Natural killer cell (primary cell): ENCODE measurements around the gene KRTAP2-4. TPM values are rescaled to one million over a fixed set of nuclear protein-coding genes. Genes with fewer than 3 reads are reported as not detected.

ENCODE experiments used
- ATAC-seq, 3 donors: fragments of 150-1000 bp in 2 of 3; fragments of 200-7000 bp in 1 of 3; cut with Tn5 transposase; 1 replicate in 1 of 3; 2 replicates in 2 of 3; pipeline ENCODE4 v1.10.0; 2021; ENCODE audit warnings: mild to moderate bottlenecking in 2 of 3, moderate library complexity in 2 of 3
- DNase-seq, 2 donors: peaks; one replicate each; pipeline versions ENCODE4 v3.0.0 to v3.0.0-alpha.2; 2013 to 2021; ENCODE audit warnings: mixed read lengths in 1 of 2
- H3K27ac ChIP-seq: one replicate; pipeline ENCODE4 v1.5.1; 2013; ENCODE audit warnings: mild to moderate bottlenecking, low read length
- H3K27me3 ChIP-seq: one replicate; pipeline ENCODE4 v1.6.1; 2013; ENCODE audit warnings: low read length; ENCODE audit not compliant: control insufficient read depth, insufficient read depth
- H3K36me3 ChIP-seq: one replicate; pipeline ENCODE4 v1.6.1; 2013; ENCODE audit warnings: low read length; ENCODE audit not compliant: control insufficient read depth, insufficient read depth
- H3K4me1 ChIP-seq: one replicate; pipeline ENCODE4 v1.6.1; 2013; ENCODE audit warnings: low read length; ENCODE audit not compliant: control insufficient read depth, insufficient read depth
- H3K4me3 ChIP-seq: one replicate; pipeline ENCODE4 v1.5.1; 2013; ENCODE audit warnings: low read length
- H3K9me3 ChIP-seq: one replicate; pipeline ENCODE4 v1.6.1; 2013; ENCODE audit warnings: low read length; ENCODE audit not compliant: control insufficient read depth, insufficient read depth
- H3K27ac Mint-ChIP-seq, 2 donors: one replicate each; pipeline ENCODE4 v1.8.0; 2022; ENCODE audit warnings: mild to moderate bottlenecking in 2 of 2, mixed read lengths in 2 of 2, moderate library complexity in 1 of 2
- H3K27me3 Mint-ChIP-seq, 2 donors: one replicate each; pipeline ENCODE4 v1.8.0; 2022; ENCODE audit warnings: low read depth in 2 of 2, mixed read lengths in 2 of 2
- H3K36me3 Mint-ChIP-seq: one replicate; pipeline ENCODE4 v1.8.0; 2022; ENCODE audit warnings: mixed read lengths
- H3K4me1 Mint-ChIP-seq, 2 donors: one replicate each; pipeline ENCODE4 v1.8.0; 2022; ENCODE audit warnings: mixed read lengths in 2 of 2
- H3K4me3 Mint-ChIP-seq: one replicate; pipeline ENCODE4 v1.8.0; 2022; ENCODE audit warnings: mild to moderate bottlenecking, moderate library complexity, mixed read lengths
- H3K9me3 Mint-ChIP-seq, 2 donors: one replicate each; pipeline ENCODE4 v1.8.0; 2022; ENCODE audit warnings: mixed read lengths in 2 of 2
- WGBS: methylation state at CpG from one replicate; pipeline ENCODE4 v1.1.7; 2013; ENCODE audit warnings: missing lambda C conversion rate; ENCODE audit not compliant: insufficient coverage; 5-methylcytosine and 5-hydroxymethylcytosine counted together
- intact Hi-C: fragments of 100-400 bp; cut with micrococcal nuclease; formaldehyde crosslinking; loops from one replicate; pipeline ENCODE4 v1.14.2; 2022
- total RNA-seq, 4 donors: library from RNA; stranded (reverse); fragments of 120-200 nt in 1 of 4; gene quantifications; one replicate each; pipeline versions ENCODE4 v1.2.3 to v1.2.4, GENCODE V29; 2013 to 2022
- TF ChIP-seq, protein P1 (sequence below): fragments of 200-600 bp; IDR thresholded peaks from one replicate; pipeline ENCODE4 v1.8.0; 2022; ENCODE audit warnings: antibody characterized with exemption

The KRTAP2-4 gene
- total RNA-seq, 3 donors from 2014 or later (not counting 1 experiment from before 2014, with no cell fraction given), result not detected

GRCh38 chr17:41064301-41064700, 1.4 kb downstream of the KRTAP2-4 start:
- H3K36me3 Mint-ChIP-seq, result no peaks in the 10 kb centered on the region
- Histone ChIP-seq H3K4me3 (no peak overlapping the region), H3K27me3 (no peaks in the 10 kb centered on the region), H3K27ac (no peak overlapping the region), H3K36me3 (no peaks in the 10 kb centered on the region), H3K4me1 (no peaks in the 10 kb centered on the region), H3K9me3 (no peaks in the 10 kb centered on the region)
- H3K4me3 Mint-ChIP-seq, result no peak overlapping the region
- H3K4me1 Mint-ChIP-seq, result no peaks in the 10 kb centered on the region
- intact Hi-C loops, result no loop called here
- ATAC-seq (no peak), DNase-seq (no peak)
- no peak overlapping the region for H3K27ac Mint-ChIP-seq
- H3K9me3 Mint-ChIP-seq, result no peaks in the 10 kb centered on the region
- H3K27me3 Mint-ChIP-seq, result peaks cover 7 to 19% of the 10 kb centered on the region in 2 donors
- TF ChIP-seq, protein P1, sequence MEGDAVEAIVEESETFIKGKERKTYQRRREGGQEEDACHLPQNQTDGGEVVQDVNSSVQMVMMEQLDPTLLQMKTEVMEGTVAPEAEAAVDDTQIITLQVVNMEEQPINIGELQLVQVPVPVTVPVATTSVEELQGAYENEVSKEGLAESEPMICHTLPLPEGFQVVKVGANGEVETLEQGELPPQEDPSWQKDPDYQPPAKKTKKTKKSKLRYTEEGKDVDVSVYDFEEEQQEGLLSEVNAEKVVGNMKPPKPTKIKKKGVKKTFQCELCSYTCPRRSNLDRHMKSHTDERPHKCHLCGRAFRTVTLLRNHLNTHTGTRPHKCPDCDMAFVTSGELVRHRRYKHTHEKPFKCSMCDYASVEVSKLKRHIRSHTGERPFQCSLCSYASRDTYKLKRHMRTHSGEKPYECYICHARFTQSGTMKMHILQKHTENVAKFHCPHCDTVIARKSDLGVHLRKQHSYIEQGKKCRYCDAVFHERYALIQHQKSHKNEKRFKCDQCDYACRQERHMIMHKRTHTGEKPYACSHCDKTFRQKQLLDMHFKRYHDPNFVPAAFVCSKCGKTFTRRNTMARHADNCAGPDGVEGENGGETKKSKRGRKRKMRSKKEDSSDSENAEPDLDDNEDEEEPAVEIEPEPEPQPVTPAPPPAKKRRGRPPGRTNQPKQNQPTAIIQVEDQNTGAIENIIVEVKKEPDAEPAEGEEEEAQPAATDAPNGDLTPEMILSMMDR, result no peak
- WGBS, result no CpG with 5 or more reads among the region's 1 CpG

GRCh38 chr17:41063449-41063848, 2.2 kb downstream of the KRTAP2-4 start:
- Mint-ChIP-seq H3K36me3 (no peaks in the 10 kb centered on the region), H3K27me3 (peaks cover 9 to 28% of the 10 kb centered on the region in 2 donors), H3K9me3 (no peaks in the 10 kb centered on the region), H3K4me1 (no peaks in the 10 kb centered on the region), H3K27ac (no peak overlapping the region), H3K4me3 (no peak overlapping the region)
- Histone ChIP-seq H3K27me3 (no peaks in the 10 kb centered on the region), H3K9me3 (no peaks in the 10 kb centered on the region), H3K36me3 (no peaks in the 10 kb centered on the region), H3K4me3 (no peak overlapping the region), H3K4me1 (no peaks in the 10 kb centered on the region), H3K27ac (no peak overlapping the region)
- intact Hi-C loops, result no loop called here
- no CpG with 5 or more reads among the region's 4 CpGs for WGBS
- TF ChIP-seq, protein P1, result no peak
- DNase-seq (no peak), ATAC-seq (no peak)

DNA sequence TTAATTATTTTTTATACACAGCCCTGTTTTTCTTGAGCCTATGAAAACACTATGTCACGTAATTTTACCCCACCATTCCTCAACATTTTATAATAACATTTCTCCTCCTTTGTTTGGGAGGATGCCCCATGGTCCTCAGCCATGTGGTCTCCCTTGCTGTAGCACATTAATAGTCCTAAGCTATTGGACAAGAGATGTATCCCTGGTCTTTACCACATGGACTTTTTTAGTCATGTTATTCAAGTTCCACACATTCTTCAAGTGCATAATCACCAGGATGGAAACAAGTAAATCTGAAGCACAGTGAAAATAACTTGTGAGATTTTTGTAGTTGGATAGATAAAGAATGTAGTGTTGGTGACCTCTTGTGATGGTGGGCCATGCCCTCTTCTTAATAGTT, 3.7 kb downstream of the KRTAP2-4 start:
- no peaks in the 10 kb centered on the region for H3K36me3 Mint-ChIP-seq
- H3K27me3 Mint-ChIP-seq, result peaks cover 14 to 38% of the 10 kb centered on the region in 2 donors
- H3K9me3 Mint-ChIP-seq, result peaks cover 2 to 3% of the 10 kb centered on the region in 2 donors

More for the DNA sequence above, 3.7 kb downstream of the KRTAP2-4 start:
- H3K4me3 Mint-ChIP-seq, result no peak overlapping the region
- no peaks in the 10 kb centered on the region for H3K9me3 ChIP-seq
- H3K4me1 Mint-ChIP-seq, result no peaks in the 10 kb centered on the region
- H3K4me1 ChIP-seq, result no peaks in the 10 kb centered on the region
- H3K27ac ChIP-seq, result no peak overlapping the region
- no peak overlapping the region for H3K4me3 ChIP-seq
- DNase-seq (no peak), ATAC-seq (no peak)
- intact Hi-C loops, result no loop called here
- WGBS, result 100% methylated on average over 1 of the region's 1 CpG
- no peak overlapping the region for H3K27ac Mint-ChIP-seq
- no peaks in the 10 kb centered on the region for H3K36me3 ChIP-seq
- TF ChIP-seq, protein P1, result no peak
- H3K27me3 ChIP-seq, result no peaks in the 10 kb centered on the region
